ENCODE data around the gene AP3B1.

DNA sequence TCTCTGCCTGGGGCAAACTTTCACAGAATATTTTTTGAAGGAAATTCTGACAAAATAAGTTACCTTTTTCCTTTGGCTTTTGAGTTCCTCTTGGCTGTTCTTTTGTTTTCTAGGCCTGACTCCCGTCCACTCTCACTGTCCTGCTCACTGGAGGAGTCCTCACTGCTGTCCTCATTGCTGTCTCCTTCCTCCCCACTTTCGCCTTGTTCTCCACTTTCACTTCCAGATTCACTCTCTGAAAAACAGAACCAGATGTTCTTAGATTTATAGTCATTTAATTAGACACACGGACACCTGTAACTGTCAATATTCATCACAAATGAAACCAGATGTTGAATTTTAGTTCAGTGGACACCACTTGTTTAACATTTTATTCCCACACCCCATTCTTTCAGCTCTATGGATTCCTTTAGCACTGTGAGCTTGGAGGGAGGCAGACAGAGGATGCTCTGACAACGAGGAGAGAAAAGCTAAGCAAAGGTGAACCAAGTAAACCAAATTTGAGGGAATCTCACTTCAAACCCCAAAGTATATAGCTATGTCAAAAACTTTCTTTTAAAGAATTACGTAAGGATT, 180.7 kb downstream of the AP3B1 start:
- TF ChIP-seq, protein P1, sequence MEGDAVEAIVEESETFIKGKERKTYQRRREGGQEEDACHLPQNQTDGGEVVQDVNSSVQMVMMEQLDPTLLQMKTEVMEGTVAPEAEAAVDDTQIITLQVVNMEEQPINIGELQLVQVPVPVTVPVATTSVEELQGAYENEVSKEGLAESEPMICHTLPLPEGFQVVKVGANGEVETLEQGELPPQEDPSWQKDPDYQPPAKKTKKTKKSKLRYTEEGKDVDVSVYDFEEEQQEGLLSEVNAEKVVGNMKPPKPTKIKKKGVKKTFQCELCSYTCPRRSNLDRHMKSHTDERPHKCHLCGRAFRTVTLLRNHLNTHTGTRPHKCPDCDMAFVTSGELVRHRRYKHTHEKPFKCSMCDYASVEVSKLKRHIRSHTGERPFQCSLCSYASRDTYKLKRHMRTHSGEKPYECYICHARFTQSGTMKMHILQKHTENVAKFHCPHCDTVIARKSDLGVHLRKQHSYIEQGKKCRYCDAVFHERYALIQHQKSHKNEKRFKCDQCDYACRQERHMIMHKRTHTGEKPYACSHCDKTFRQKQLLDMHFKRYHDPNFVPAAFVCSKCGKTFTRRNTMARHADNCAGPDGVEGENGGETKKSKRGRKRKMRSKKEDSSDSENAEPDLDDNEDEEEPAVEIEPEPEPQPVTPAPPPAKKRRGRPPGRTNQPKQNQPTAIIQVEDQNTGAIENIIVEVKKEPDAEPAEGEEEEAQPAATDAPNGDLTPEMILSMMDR (IDR thresholded peaks at IDR 0.05; ENCODE audit: low read length), result no peak
- TF ChIP-seq EZH2 (IDR thresholded peaks at IDR 0.05; ENCODE audit: borderline replicate concordance, low read length), result no peak

Data from OCI-LY1 (cell line).